SK-N-MC (cell line): ENCODE data around the gene TBC1D2B.

Source experiments
- DNase-seq: peaks from one replicate; pipeline ENCODE4 v3.0.0-alpha.2; 2011; ENCODE audit warnings: low read depth, low spot score
- H3K27ac ChIP-seq: fragments of 200-600 bp; sonication (generic); 2 replicates; pipeline ENCODE4 v1.5.1; 2016; ENCODE audit warnings: mixed run types
- H3K36me3 ChIP-seq: fragments of 200-600 bp; sonication (generic); 2 replicates; pipeline ENCODE4 v1.6.1; 2017; ENCODE audit warnings: antibody characterized with exemption, low read length, mixed read lengths; ENCODE audit not compliant: insufficient read depth
- H3K4me3 ChIP-seq: fragments of 200-600 bp; sonication (generic); 2 replicates; pipeline ENCODE4 v1.5.1; 2016
- H3K9ac ChIP-seq: fragments of 200-600 bp; sonication (generic); 2 replicates; pipeline ENCODE4 v1.8.0; 2017; ENCODE audit warnings: mixed run types, mixed read lengths; ENCODE audit not compliant: insufficient read length
- H3K9me3 ChIP-seq: fragments of 200-600 bp; sonication (generic); 2 replicates; pipeline ENCODE4 v1.6.1; 2017; ENCODE audit warnings: low read depth, mild to moderate bottlenecking, antibody characterized with exemption, low read length, moderate library complexity, mixed read lengths
- EZH2 ChIP-seq: fragments of 200-600 bp; sonication (generic); IDR thresholded peaks from one replicate; pipeline ENCODE4 v1.6.1; 2017; ENCODE audit warnings: antibody characterized with exemption
- FOXP2 ChIP-seq: optimal IDR thresholded peaks from 2 replicates; pipeline ENCODE3; 2011; ENCODE audit warnings: mild to moderate bottlenecking, moderate library complexity; ENCODE audit not compliant: insufficient read depth; ENCODE audit errors: extremely low read length, control extremely low read depth
- POLR2AphosphoS5 ChIP-seq: IDR thresholded peaks from 2 replicates; pipeline ENCODE4 v1.6.1; 2012; ENCODE audit warnings: mild to moderate bottlenecking, low read depth, low read length, borderline replicate concordance

TBC1D2B gene

GRCh38 chr15:78087951-78088772, 10.7 kb upstream of the TBC1D2B start:
- Histone ChIP-seq H3K27ac (peak overlapping the region; percentile 10; the same call in 1 of the 2 replicates), H3K9me3 (no peaks in the 10 kb centered on the region), H3K36me3 (no peaks in the 10 kb centered on the region), H3K9ac (no peak overlapping the region), H3K4me3 (no peak overlapping the region)
- no peak for TF ChIP-seq POLR2AphosphoS5
- no peak for TF ChIP-seq EZH2
- no peak for TF ChIP-seq FOXP2
- no peak for DNase-seq

GRCh38 chr15:78085928-78086327, 8.4 kb upstream of the TBC1D2B start:
- Histone ChIP-seq H3K36me3 (no peaks in the 10 kb centered on the region), H3K27ac (peak overlapping the region; percentile 98), H3K9ac (peak overlapping the region; percentile 84), H3K9me3 (no peaks in the 10 kb centered on the region), H3K4me3 (peak overlapping the region; percentile 13; the same call in 1 of the 2 replicates)
- peak; percentile 93 for DNase-seq
- TF ChIP-seq POLR2AphosphoS5, result peak; percentile 27; the same call in 1 of the 2 replicates
- no peak for TF ChIP-seq FOXP2

GRCh38 chr15:78084449-78084750, 6.9 kb upstream of the TBC1D2B start:
- no peaks in the 10 kb centered on the region for H3K36me3 ChIP-seq
- H3K27ac ChIP-seq, result peak overlapping the region; percentile 98
- no peak overlapping the region for H3K4me3 ChIP-seq
- no peak for DNase-seq
- no peaks in the 10 kb centered on the region for H3K9me3 ChIP-seq
- peak overlapping the region; percentile 67 for H3K9ac ChIP-seq
- TF ChIP-seq POLR2AphosphoS5 (no peak), FOXP2 (no peak), EZH2 (no peak)

- Histone ChIP-seq H3K9ac (peak overlapping the region; percentile 67), H3K4me3 (no peak overlapping the region), H3K9me3 (no peaks in the 10 kb centered on the region), H3K27ac (peak overlapping the region; percentile 98), H3K36me3 (no peaks in the 10 kb centered on the region)
- DNase-seq, result no peak
- no peak for TF ChIP-seq FOXP2
- TF ChIP-seq POLR2AphosphoS5, result no peak
- no peak for TF ChIP-seq EZH2
These were observed 6.4 kb upstream of the TBC1D2B start for GRCh38 chr15:78083687-78084448.

- H3K9me3 ChIP-seq, result no peaks in the 10 kb centered on the region
- no peak for DNase-seq
- H3K9ac ChIP-seq, result no peak overlapping the region
- no peak overlapping the region for H3K27ac ChIP-seq
- no peak overlapping the region for H3K4me3 ChIP-seq
- H3K36me3 ChIP-seq, result no peaks in the 10 kb centered on the region
- TF ChIP-seq POLR2AphosphoS5, result no peak
- TF ChIP-seq FOXP2, result no peak
- no peak for TF ChIP-seq EZH2
These were observed 5.7 kb upstream of the TBC1D2B start for GRCh38 chr15:78083186-78083585.

- Histone ChIP-seq H3K36me3 (no peaks in the 10 kb centered on the region), H3K27ac (no peak overlapping the region), H3K4me3 (no peak overlapping the region), H3K9ac (no peak overlapping the region), H3K9me3 (no peaks in the 10 kb centered on the region)
- TF ChIP-seq FOXP2, result no peak
- TF ChIP-seq POLR2AphosphoS5, result no peak
- no peak for TF ChIP-seq EZH2
- DNase-seq, result no peak
These were observed 5.2 kb upstream of the TBC1D2B start for GRCh38 chr15:78082743-78083110.

- H3K4me3 ChIP-seq, result no peak overlapping the region
These were observed 4.7 kb upstream of the TBC1D2B start for GRCh38 chr15:78082106-78082742.

GRCh38 chr15:78080088-78080460, 2.6 kb upstream of the TBC1D2B start:
- H3K27ac ChIP-seq, result no peak overlapping the region
- no peak overlapping the region for H3K4me3 ChIP-seq
- no peaks in the 10 kb centered on the region; the same call in 1 of the 2 replicates for H3K36me3 ChIP-seq
- H3K9me3 ChIP-seq, result no peaks in the 10 kb centered on the region
- no peak for DNase-seq
- no peak for TF ChIP-seq POLR2AphosphoS5
- no peak for TF ChIP-seq EZH2
- TF ChIP-seq FOXP2, result no peak
- no peak overlapping the region for H3K9ac ChIP-seq

More at GRCh38 chr15:78082106-78082742, 4.7 kb upstream of the TBC1D2B start:
- no peak for DNase-seq
- Histone ChIP-seq H3K9me3 (no peaks in the 10 kb centered on the region), H3K9ac (peak overlapping the region; percentile 14), H3K27ac (peak overlapping the region; percentile 7; the same call in 1 of the 2 replicates), H3K36me3 (no peaks in the 10 kb centered on the region)
- no peak for TF ChIP-seq FOXP2
- no peak for TF ChIP-seq EZH2
- TF ChIP-seq POLR2AphosphoS5, result no peak
